ENCODE measurements around the gene ZNF677.
"Not testable (repeated sequence)": the region's sequence is repeated elsewhere in the genome, so short reads cannot be mapped to it uniquely, and the experiment has no call there.

Gene ZNF677

GRCh38 chr19:53193535-53194222, 61.0 kb downstream of the ZNF677 start:
- no peak for DNase-seq (ENCODE audit: low spot score)

GRCh38 chr19:53192771-53193534, 61.7 kb downstream of the ZNF677 start, which contains the start of gene ZNF665:
Gene ZNF665, minus strand, starts transcription at chr19:53193358. Its CDS starts 10,460 bp downstream, at chr19:53182898.
- DNase-seq (ENCODE audit: low spot score) = peak; percentile 79

GRCh38 chr19:53190253-53190652, 64.4 kb downstream of the ZNF677 start:
- DNase-seq (ENCODE audit: low spot score) = no peak

GRCh38 chr19:53189691-53190198, 64.9 kb downstream of the ZNF677 start:
- DNase-seq (ENCODE audit: low spot score) = not testable (repeated sequence)

All from SK-N-DZ (cell line).